MM.1S (cell line): ENCODE data around the gene HERC2.
"Not testable (repeated sequence)": the region's sequence is repeated elsewhere in the genome, so short reads cannot be mapped to it uniquely, and the experiment has no call there.

ENCODE experiments used
- CTCF ChIP-seq: fragments of 300-600 bp; sonication (generic); IDR thresholded peaks from 2 replicates; pipeline ENCODE4 v1.5.1; 2016; ENCODE audit warnings: antibody characterized with exemption, low read length, mixed read lengths
- EZH2 ChIP-seq: fragments of 300-600 bp; sonication (generic); optimal IDR thresholded peaks from 2 replicates; pipeline ENCODE3; 2017; ENCODE audit warnings: low read depth, mild to moderate bottlenecking, antibody characterized with exemption, low read length, mixed read lengths
- EZH2phosphoT487 ChIP-seq: fragments of 300-600 bp; sonication (generic); IDR thresholded peaks from 2 replicates; pipeline ENCODE4 v1.6.1; 2018; ENCODE audit warnings: antibody characterized with exemption, low read length

- not testable (repeated sequence) for TF ChIP-seq CTCF, EZH2phosphoT487, EZH2
Measured at GRCh38 chr15:28295009-28295563, 26.9 kb downstream of the HERC2 start.
